Measurements from ENCODE around the gene TLL2.

DNA sequence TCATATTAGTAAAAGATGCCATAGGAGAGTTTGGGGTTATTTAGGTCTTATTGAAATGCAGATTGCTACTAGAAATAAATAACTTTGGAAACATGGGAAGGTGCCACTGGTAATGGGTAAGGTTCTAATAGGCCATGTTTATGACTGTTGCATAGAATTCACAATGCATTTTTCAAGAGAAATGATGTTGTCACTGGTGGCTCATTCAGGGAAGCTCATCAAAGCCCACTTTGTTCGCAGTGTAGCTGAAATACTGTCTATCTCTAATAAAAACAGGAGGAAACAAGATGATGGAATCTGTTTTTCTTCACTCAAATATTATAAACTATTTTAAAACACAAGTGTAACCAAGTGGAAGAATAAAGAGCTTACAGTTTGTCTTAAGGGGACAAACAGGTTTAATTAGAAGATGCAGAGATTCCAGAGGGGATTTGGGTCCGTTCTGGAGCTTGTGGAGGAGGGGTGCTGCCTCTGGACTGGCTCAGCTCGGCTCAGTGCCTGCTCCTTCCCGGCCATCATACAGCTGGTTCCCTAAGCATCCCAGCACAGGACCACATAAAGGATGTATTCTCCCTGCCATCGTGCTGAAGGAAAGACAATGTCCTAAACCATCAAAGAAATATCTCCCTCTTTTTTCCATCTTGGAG is 175.3 kb downstream of the TLL2 start:
- TF ChIP-seq, protein P1, sequence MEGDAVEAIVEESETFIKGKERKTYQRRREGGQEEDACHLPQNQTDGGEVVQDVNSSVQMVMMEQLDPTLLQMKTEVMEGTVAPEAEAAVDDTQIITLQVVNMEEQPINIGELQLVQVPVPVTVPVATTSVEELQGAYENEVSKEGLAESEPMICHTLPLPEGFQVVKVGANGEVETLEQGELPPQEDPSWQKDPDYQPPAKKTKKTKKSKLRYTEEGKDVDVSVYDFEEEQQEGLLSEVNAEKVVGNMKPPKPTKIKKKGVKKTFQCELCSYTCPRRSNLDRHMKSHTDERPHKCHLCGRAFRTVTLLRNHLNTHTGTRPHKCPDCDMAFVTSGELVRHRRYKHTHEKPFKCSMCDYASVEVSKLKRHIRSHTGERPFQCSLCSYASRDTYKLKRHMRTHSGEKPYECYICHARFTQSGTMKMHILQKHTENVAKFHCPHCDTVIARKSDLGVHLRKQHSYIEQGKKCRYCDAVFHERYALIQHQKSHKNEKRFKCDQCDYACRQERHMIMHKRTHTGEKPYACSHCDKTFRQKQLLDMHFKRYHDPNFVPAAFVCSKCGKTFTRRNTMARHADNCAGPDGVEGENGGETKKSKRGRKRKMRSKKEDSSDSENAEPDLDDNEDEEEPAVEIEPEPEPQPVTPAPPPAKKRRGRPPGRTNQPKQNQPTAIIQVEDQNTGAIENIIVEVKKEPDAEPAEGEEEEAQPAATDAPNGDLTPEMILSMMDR (conservative IDR thresholded peaks at IDR 0.05; ENCODE audit: low read length) = no peak
- TF ChIP-seq EZH2phosphoT487 (IDR thresholded peaks at IDR 0.05; ENCODE audit: borderline replicate concordance) = no peak

Data from Loucy (cell line).